GM10266 (cell line): ENCODE results near the gene ANKS1A.
A peak's percentile ranks its signal among the peaks of the same experiment; 100 is the strongest.

Experiments
- DNase-seq: peaks from one replicate; pipeline ENCODE4 v3.0.0; 2012; ENCODE audit errors: extremely low spot score
- TF ChIP-seq, protein P1 (sequence below): IDR thresholded peaks from 2 replicates; pipeline ENCODE4 v1.5.1; 2012; ENCODE audit warnings: mild to moderate bottlenecking, low read depth; ENCODE audit not compliant: control insufficient read depth, insufficient read depth; ENCODE audit errors: missing control alignments

ANKS1A gene

DNA sequence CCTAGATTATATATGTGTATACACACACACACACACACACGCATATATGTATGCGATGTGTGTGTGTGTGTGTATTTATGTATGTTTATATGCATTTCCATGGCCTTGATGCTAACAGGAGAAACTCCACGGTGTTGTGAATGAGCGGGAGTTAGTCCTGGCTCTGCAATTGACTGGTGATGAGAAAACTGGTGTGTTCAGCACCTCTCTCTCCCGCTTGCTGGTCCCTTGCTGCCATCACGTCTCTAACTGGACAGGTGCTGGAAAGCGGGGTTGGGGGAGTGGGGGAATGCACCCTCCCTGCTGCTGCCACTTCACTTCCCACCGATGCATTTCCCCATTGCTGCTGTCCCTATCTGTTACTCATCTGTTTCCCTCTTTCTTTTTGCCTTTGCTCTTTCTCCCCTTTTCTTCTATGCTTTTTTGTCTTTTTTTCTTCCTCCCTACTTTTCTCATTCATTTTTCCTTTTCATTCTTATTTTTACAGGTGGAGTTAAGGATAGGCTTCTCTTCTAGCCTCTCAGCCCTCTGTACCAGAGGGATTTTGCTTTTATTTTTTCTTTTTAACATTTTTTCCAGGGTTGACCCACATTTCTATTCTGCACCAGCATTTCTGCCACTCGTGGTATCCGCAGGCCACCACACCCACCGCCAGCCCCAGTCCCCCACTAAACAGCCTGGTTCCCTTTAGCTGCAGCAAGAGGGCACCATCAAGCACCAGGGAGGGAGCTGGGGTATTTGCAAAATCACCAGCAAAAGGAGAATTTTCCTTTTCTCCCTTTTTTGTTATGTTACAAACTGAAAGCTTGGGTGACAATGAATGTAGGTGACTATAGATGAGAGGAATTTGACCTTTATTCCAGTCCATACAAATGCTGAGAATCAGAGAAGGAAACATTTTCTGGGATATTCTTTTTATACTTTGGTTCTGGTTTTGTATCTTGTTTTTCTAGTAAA, 136.5 kb downstream of the ANKS1A start:
- no peak for DNase-seq
- TF ChIP-seq, protein P1, sequence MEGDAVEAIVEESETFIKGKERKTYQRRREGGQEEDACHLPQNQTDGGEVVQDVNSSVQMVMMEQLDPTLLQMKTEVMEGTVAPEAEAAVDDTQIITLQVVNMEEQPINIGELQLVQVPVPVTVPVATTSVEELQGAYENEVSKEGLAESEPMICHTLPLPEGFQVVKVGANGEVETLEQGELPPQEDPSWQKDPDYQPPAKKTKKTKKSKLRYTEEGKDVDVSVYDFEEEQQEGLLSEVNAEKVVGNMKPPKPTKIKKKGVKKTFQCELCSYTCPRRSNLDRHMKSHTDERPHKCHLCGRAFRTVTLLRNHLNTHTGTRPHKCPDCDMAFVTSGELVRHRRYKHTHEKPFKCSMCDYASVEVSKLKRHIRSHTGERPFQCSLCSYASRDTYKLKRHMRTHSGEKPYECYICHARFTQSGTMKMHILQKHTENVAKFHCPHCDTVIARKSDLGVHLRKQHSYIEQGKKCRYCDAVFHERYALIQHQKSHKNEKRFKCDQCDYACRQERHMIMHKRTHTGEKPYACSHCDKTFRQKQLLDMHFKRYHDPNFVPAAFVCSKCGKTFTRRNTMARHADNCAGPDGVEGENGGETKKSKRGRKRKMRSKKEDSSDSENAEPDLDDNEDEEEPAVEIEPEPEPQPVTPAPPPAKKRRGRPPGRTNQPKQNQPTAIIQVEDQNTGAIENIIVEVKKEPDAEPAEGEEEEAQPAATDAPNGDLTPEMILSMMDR, result peak; percentile 12

DNA sequence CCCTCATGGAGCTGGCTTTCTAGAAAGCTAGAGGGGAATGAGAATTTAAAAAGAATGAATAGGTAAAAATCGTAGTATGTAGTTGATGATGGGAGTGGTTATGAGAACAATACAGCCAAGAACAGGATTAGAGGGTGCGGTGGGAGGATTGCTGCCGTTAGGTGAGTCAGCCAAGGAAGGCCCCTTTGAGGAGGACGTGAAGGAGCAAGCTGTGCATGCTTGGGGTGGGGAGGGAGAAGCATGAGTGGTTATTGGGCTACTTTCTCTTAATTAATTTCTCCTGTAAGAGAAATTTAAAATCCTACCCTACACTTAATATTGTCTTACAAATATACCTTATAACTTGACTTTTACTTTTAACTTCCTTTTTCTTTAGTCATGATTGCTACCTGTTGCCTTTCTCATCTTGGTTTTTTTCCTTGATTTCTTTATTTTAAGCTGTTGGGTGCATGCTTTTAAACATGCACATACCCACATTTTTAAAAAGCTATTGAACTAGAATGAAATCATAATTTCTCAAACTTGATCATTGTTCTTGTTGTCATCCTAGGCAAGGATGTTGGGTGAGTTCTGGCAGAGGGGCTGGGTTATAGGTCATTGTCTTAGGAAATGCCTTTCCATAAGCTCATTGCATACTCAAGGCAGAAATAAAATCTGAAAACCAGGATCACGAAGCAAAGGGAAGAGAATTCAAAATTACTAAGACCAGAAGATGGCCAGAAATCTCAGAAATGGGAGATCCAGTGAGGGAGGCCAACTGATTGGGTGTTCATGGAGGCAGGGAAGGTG, 137.6 kb downstream of the ANKS1A start:
- TF ChIP-seq, protein P1, result no peak
- no peak for DNase-seq

DNA sequence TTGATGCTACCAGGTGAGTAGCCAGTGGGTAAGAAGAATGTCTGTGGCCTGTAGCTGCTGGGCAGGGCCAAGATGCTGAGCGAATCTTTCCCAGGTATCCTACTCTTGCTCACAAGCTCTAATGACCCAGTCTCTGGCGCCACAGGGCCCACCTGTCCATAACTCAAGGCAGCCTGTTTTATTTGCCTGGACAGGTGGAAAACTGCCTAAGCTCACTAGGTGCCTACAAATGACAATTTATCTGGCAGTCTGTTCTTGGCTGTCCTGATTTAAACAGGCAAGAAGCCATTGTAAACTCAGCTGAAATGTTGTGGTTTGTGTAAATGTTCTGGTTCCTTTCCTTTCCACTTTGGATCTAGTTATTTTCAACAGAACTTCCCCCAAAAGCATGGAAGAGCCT, 138.8 kb downstream of the ANKS1A start:
- DNase-seq, result no peak
- TF ChIP-seq, protein P1, result no peak

DNA sequence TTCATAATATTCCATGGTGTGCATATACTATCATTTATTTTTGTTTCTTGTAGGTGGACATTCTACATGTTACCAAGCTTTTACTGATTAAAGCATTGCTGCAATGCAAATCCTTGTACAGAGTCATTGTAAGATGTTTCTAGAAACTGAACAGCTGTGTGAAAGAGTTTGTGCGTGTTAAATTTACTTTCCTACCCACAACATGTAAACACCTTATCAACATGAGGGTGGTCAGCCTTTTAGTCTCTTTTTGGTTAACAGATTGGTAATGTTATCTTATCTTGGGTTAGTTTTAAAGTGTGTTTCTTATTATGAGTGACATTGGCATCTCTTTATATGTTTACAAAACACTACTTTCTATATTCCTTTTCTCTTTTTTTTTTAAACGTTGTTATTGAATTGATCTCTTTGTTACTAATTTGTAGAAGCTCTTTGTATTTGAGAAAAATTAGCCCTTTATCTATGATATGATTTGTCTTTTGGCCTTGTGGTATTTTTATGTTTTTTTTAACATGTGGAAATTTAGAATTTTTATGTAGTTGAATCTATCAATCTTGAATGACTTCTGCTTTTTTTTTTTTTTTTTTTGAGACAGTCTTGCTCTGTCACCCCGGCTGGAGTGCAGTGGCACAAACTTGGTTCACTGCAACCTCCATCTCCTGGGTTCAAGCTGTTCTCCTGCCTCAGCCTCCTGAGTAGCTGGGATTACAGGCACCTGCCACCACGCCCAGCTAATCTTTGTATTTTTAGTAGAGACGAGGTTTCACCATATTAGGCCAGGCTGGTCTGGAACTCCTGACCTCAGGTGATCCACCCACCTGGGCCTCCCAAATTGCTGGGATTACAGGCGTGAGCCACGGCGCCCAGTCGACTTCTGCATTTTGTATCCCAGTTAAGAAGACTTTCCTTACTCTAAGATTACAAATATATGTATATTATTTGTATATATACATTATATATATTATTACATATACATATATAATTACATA, 140.0 kb downstream of the ANKS1A start:
- TF ChIP-seq, protein P1, result no peak
- DNase-seq, result no peak

DNA sequence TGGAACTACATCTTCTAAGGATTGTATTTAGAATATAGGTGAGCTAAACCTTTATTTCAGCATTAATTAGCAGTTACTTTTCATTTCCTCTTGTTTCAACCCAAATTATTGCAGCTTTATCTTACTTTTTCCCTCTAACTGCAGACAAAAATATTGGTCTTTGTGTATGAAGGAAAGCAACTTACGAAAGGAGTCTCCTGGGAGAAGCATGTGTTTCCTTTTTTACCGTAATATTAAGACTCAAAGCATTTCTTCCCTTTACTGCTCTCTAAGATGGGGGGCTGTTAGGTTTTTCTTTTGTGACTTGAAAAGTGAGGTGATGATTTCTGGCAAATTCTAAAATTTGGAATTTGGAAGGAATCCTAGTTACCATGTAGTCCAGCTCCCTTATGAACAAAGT, 141.0 kb downstream of the ANKS1A start:
- TF ChIP-seq, protein P1, result no peak
- DNase-seq, result no peak

DNA sequence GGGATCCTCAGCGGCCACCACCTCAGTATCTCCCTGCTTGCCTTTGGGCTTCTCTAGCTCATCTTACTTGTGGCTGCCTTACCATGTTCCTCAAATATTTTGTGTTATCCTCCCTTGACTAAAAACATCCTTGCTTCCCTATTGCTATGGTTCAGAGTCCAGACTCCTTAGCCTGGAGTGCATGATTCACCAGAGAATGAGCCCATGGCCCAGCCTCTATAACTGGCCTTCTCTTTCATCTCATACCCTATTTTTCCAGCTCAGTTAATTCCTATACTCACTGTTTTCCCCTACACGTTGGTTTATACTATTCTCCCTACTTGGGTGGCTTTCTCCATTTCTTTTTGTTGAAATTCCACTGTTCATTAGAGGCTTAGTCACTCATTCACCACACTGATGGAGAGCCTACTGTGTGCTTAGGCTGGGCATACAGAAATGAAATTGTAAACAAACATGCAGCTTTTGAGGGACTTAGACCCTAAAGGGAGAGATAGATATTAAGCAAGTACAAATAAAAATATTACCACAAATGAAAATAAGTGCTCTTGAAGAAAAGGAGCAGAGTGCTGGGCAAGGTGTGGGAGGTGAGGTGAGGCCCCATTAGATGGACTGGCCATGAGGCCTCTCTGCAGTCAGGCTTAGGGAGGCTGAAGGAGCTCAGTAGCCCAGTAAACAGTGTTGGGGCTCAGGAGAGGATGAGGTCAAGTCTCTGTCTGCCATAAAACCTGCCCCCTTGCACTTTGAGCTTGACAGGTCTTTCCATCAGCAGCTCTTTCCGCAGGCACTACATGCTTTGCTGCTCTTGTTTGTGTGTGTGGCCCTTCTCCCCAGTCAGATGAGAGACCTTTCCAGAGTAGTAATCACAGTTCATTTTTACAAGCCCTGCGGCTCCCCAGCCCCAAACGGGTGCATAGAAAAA, 142.8 kb downstream of the ANKS1A start:
- DNase-seq, result no peak
- TF ChIP-seq, protein P1, result no peak
